ENCODE measurements around the gene CDPF1.
"Not testable (repeated sequence)": the region's sequence is repeated elsewhere in the genome, so short reads cannot be mapped to it uniquely, and the experiment has no call there.

The CDPF1 gene

DNA sequence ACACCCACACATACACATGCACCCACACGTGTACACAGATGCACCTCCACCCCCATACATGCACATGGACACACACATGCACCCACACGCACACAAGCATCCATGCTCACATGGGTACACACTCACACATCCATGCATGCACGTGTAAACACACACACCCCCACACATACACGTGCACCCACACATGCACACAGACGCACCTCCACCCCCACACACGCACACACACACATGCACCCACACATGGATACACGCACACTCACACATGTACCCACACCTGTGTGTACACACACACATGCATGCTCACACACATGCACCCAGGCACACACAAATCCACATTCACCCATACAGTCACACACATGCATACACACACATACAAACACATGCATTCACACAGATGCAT lies 24.5 kb downstream of the CDPF1 start:
- DNase-seq (ENCODE audit: low read depth, low spot score), result no peak

DNA sequence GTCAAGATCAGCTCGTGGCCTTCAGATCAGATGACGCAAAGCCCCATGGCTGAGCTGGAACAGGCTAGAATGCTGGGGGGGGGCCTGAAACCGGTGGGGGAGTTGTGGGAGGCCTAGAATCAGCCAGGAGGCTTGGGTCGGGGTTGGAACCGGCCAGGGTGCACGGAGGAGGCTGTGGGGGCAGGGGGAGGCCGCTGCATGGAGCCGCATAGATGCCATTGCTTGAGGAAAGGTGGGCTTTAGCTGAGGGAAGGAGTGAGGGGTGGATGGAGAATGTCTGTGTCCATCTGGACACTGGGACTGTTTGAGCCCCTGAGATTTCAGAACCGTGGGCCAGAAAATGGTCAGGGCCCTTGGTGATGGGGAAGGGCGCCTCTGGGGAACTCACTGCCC lies 25.2 kb downstream of the CDPF1 start:
- no peak for DNase-seq (ENCODE audit: low read depth, low spot score)

DNA sequence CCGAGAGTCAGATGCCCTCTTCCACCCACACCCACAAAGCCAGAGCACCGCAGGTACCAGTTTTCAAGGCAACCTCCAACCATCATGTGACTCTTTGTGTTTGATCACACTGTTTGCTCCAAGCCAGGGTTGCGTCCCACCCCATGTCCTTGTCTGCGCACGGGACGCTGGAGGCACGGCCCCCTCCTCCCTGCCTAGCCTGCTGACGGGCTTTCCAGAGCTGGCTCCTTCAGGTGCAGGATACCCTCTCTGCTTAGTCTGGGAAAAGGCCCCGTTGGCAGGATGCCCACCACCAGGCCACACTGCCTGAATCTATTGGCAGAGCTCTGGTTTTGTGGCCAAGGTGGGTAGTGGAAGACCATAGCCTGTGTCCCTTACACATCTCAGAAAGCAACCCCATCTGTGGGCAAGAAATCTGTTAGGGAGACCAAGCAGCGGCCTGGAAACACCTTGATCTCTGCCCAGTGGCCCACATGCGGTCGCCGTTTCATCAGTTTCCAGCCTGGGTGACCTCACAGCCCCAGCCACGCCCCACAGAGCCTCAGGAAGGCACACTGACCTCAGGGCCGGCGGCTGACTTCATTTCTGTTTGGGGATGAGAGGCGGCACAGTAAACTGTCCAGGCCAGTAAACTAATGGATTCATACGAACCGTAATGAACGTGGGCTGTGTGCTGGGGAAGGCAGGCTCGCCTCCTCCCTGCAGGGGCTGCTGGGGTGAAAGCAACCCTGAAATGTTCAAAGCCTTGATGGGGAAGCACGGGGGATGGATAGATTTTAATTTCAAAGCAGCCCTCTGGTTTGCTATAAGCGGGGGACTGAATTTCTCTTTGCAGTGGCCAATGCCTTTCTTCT lies 25.8 kb downstream of the CDPF1 start:
- DNase-seq (ENCODE audit: low read depth, low spot score), result no peak

DNA sequence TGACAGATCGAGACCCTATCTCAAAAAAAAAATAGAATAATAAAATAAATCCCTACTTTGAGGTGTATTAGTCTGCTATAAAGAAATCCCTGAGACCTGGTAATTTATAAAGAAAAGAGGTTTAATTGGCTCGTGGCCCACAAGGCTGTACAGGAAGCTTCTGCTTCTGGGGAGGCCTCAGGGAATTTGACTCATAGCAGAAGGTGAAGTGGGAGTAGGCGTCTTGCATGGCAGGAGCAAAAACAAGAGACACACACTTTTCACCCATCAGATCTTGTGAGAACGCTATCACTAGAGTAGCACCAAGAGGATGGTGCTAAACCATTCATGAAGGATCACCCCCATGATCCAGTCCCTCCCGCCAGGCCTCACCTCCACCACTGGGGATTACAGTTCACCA lies 29.2 kb downstream of the CDPF1 start:
- DNase-seq (ENCODE audit: low read depth, low spot score), result no peak

DNA sequence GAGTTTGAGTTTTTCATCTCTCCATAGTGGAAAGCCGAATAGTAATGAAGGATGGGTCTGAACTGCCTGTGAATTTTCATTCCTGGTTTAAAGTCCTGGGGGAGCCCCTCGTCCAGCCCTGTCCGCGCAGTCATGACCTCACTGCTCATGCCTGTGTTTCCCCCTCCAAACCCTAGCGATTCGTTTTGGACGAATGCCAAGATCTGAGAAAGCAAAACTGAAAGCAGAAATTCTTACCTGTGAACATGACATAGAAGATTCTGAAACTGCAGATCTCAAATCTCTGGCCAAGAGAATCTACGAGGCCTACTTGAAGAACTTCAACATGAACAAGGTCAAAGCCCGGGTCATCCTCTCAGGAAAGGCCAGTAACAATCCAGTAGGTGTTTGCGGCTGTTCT lies 30.5 kb downstream of the CDPF1 start:
- no peak for DNase-seq (ENCODE audit: low read depth, low spot score)

DNA sequence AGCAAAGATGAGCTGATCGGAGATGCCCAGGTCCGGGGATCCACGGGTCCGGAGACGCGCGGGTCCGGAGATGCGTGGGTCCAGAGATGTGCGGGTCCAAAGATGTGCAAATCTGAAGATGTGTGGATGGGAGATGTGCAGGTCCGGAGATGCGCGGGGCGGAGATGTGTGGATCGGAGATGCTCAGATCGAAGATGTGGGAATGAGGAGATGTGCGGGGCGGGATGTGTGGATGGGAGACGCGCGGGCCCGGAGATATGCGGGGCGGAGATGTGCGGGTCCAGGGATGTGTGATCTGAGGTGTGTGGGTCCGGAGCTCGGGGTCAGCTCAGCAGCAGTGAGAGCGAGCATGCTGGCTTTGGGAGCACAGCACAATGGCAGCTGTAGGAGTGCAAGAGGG lies 35.5 kb downstream of the CDPF1 start:
- no peak for DNase-seq (ENCODE audit: low read depth, low spot score)

DNA sequence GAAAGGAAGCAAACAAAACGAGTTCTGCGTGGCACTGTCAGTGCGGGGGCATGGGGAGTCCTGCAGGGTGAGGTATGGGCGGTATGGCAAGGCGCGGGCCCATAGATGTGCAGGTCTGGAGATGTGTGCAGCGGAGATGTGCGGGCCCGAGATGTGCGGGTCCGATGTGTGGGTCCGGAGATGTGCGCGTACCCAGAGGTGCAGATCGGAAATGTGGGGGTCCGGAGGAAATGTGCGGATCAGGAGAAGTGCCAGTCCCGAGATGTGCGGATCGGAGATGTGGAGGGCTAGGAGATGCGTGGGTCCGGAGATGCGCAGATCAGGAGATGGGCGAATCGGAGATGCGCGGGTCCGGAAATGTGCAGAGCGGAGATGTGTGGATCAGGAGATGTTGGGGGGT lies 35.9 kb downstream of the CDPF1 start:
- no peak for DNase-seq (ENCODE audit: low read depth, low spot score)

DNA sequence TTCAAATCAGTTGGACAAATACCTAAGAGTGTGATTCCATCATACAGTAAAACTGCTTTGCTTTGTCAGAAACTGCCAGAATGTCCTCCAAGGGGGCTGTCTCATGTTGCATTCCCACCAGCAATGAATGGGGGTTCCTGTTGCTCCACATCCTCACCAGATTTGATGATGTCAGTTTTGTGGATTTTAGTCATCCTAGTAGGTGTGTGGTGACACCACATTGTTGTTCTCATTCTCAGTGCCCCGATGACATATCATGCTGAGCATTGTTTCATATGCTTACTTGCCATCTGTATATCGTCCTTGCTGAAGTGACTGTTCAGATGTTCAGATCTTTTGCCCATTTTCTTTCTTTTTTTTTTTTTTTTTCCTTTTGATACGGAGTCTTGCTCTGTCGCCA lies 37.0 kb downstream of the CDPF1 start:
- DNase-seq (ENCODE audit: low read depth, low spot score), result no peak

DNA sequence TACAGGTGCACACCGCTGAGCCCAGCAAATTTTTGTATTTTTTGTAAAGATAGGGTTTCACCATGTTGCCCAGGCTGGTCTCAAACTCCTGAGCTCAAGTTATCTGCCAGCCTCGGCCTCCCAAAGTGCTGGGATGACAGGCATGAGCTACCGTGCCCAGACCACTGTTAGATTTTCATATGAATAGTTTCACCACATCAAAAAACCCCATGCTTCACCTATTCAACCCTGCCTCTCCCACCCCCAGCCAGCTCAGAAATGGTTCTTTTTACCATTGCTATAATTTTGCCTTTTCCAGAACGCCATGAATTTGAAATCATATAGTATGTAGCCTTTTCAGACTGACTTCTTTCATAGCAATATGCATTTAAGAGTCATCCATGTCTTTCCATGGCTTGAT lies 37.9 kb downstream of the CDPF1 start:
- no peak for DNase-seq (ENCODE audit: low read depth, low spot score)

DNA sequence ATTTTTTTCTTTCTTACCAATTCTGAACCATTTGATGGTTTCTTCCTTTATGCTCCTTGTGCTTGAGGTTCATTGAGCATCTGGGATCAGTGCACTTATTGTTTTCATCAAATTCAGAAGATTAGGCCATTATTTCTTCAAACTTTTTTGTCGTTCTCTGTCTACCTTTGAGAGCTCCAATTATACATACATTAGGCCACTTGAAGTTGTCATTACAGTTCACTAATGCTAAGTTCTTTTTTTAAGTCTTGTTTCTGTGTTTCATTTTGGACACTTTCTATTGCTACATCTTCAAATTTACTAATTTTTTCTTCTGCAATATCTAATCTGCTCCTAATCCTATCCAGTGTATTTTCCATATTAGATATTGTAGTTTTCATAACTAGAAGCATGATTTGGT lies 40.8 kb downstream of the CDPF1 start:
- DNase-seq (ENCODE audit: low read depth, low spot score), result no peak

DNA sequence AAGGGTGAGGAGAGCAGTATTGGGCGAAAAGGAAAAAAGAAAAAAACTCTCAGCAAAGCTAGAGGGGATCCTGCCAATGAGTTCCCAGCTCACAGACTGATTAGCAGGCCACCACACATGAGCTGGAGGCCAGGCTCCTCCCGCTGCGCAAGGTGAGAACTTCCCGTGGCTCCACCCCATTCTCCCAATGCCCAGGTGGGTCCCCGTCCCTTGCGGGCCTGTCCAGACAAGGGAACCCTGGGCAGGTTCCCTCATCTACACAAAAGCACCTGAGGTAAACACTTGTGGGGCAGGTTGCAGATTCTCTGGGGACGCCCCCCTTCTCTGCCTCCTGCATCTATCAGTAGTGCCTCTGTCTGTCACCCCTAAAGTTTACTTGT lies 46.5 kb downstream of the CDPF1 start:
- DNase-seq (ENCODE audit: low read depth, low spot score), result no peak

DNA sequence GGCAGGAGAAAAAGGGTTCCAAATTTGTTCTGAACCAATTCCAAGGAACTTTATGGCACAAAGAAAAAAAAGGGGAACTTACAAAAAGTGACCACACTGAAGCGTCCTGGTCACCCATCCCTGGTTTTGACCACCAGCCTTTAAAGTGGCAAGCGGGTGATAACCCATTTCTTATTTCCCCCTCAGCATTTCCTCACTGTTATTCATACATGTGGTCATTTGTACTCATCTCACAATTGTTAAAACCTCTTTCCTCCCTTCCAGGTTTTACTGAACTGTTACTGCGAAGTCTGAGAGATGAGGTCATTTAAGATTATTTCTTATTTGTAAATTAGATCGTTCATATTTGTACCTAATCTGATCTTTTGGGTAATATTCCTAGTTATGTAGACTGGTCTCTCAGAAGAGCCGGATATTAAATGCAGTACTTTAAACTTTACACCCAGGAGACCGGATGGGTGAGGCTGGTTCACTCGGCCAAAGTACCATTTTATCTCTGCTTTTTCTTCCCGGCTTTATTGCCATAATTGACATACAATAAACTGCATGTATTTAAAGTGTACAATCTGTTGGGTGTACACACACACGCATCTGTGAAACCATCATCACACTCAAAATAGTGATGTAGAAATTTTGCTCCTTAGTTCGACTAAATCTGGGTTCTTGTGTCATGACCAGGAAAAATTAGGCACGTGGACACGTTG lies 47.0 kb downstream of the CDPF1 start:
- no peak for DNase-seq (ENCODE audit: low read depth, low spot score)

DNA sequence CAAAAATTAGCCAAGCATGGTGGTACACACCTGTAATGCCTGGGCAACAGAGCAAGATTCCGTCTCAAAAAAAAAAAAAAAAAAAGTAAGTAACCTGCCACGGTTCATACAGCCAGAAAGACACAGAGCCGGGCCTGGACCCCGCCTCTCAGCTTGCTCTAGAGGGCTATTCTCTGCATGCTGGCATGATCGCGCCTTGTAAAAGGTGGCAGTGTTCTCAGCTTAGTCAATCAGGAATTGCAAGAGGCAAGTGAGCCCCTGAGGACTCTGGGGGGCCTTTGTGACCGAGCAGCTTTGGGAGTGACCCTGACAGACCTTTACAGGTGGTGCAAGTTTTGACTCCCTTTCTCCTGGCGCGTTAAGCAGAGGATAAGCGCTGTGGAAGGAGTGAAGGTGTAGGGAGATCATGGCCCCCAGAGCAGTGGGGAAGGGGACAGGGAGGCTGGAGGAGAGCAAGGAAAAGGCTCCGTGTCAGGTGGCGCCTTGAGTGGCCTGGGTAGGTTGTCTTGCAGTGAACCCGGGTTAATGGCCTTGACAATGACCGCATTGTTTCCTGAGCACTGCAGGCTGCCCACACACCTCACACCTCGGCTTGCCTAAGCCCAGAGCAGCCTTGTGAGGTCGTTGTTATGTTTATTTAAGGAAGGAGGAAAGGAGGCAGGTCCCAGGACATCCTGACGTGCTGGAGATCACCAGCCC lies 48.9 kb downstream of the CDPF1 start:
- no peak for DNase-seq (ENCODE audit: low read depth, low spot score)

DNA sequence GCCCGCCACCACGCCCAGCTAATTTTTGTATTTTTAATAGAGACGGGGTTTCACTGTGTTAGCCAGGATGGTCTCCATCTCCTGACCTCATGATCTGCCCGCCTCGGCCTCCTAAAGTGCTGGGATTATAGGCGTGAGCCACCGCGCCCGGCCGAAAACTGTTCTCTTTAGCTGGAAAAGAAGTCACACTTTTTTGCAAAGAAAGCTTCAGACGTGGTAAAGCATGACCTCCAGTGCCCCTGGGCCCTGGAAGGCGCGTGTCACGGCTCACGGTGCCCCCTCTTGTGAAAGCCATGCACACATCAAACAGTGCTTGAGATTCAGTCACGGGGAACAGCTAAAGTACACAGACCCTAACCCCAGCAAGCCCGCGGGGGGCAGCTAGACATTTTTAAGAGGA lies 51.3 kb downstream of the CDPF1 start:
- DNase-seq (ENCODE audit: low read depth, low spot score), result not testable (repeated sequence)

DNA sequence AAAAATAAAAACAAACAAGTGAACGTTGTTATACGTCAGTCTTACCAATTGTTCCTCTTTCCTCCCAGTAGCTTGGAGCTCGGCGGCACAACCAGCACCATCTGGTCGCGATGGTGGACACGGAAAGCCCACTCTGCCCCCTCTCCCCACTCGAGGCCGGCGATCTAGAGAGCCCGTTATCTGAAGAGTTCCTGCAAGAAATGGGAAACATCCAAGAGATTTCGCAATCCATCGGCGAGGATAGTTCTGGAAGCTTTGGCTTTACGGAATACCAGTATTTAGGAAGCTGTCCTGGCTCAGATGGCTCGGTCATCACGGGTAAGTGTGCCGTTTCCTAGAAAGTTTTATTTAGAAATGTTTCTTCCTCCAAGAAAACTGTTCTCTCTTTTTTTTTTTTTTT lies 51.8 kb downstream of the CDPF1 start:
- no peak for DNase-seq (ENCODE audit: low read depth, low spot score)

DNA sequence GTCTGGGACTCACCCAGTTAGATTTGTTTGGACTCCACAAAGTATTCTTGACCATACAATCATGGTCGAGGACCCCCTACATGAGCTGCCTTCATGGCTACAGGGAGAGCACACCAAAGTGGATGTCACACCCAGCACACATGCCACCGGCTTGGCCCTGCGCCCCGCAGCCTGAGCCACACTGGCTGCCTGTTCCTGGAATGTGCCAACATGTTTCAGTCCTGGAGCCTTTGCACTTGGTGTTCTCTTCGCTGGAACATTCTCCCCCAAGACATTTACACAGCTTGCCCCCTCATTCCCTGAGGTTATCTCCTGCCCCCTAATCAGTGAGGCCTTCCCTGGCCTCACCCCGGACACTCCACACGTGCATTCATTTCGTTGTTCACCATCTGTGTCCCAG lies 53.8 kb downstream of the CDPF1 start:
- DNase-seq (ENCODE audit: low read depth, low spot score), result no peak

DNA sequence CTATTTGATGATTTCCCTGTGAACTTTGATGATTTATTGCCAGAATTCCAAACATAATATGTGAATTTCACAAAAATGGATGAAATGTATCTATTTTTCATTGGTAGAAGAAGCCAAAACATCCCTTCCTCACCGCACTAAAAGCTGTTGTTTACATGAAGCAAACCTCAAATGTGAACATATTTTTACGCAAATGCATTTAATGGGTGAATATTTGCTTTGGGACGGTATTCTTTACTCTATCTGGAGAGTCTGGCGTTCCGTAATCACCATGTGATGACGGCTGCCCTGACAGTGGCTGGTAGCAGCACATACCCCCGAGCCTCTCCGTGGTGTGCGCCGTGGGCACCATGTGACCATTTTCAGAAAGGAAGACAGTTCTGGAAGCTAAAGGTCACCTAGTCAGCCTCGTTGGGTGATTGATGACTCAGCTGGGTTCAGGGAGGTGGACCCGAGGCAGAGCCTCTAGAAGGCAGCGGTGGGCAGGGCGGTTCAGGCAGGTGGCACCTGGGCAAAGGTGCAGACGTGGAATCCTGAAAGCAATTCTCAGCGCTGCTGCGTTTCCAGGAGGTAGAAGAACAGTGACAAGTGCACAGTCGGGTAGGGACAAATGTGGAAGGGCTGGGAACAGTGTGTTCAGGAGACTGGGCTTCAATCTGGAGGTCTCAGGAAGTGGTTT lies 54.5 kb downstream of the CDPF1 start:
- DNase-seq (ENCODE audit: low read depth, low spot score), result no peak
